ENCODE measurements around the gene ANKEF1.

- TF ChIP-seq CTCF (IDR thresholded peaks at IDR 0.05), result no peak
- no peak for TF ChIP-seq ZFX (IDR thresholded peaks at IDR 0.05; ENCODE audit: borderline replicate concordance)
Observed at GRCh38 chr20:10061641-10062040, 26.9 kb downstream of the ANKEF1 start.

Data from 22Rv1 (cell line).